Measurements from ENCODE around the gene TMEM158.

TMEM158 gene

DNA sequence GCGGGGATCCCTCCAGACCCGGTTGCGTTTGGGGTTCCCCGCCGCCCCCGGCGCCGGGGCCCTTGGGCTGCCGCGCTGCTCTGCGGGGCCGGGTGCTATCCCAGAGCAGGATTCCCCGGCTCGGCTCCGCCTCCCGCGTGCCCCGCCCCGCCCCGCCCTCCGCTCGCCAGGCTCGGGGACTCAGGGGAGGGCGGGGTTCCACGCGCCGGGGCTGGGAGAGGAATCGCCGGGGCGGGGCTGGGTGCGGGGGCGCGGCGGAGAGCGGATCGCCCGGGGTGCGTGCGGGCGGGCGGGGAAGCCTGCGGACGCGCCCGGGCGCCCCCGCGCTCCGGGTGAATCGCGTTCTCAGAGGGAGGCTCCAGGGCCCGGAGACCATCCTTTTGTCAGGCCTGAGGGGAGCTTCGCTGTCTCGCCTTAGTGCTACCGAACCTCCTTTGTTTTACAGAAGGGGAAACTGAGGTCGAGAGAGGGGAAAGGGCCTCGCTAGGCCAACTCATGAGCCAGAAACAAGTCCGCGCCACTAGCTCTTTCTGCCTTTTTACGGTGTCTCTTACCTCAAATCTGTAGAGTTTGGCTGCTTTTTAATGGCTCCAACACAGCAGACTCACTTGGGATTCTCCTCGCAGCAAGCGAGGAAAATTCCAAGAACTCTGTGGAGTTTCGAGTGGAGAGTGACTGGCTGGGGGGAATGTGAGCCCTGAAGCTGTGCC is at the start of gene TMEM158:
Gene TMEM158 (minus strand): TSS at position 82 of the 710 bp plus-strand sequence. CDS start 260 bp downstream, outside the sequence.
- no peak for FAIRE-seq

DNA sequence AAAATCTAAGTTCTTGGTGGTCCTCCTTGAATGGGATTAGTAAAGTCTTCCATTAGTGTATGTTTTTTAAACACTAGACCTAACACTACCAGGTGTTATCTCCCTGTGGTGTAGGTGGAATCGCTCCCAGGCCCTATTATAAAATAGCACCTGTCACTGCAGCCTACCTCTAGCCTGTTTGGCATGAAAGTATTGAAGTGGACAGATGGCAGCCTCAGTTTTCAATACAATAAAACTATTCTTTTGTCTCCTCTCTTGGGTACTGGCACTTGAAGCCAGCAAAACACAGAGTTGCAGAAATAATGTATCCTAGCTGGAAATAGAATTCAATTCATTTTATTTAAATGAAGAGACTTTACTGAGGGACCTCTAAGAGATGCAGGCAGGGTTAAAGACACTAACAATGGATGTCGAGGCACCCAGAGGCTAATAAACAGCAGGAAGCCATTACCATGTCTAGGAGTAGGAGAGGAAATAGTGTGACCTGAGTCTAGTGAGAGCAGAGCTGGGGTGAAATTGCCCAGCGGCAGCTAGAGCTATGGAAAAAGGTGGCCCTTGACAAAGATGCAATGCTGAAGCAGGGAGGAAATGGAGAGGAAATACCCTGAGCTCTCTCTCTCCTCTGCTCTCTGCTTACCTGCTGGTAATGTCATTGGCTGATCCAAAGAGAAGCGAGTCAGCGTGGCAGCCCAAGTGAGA is 49.1 kb upstream of the TMEM158 start:
- no peak for FAIRE-seq

DNA sequence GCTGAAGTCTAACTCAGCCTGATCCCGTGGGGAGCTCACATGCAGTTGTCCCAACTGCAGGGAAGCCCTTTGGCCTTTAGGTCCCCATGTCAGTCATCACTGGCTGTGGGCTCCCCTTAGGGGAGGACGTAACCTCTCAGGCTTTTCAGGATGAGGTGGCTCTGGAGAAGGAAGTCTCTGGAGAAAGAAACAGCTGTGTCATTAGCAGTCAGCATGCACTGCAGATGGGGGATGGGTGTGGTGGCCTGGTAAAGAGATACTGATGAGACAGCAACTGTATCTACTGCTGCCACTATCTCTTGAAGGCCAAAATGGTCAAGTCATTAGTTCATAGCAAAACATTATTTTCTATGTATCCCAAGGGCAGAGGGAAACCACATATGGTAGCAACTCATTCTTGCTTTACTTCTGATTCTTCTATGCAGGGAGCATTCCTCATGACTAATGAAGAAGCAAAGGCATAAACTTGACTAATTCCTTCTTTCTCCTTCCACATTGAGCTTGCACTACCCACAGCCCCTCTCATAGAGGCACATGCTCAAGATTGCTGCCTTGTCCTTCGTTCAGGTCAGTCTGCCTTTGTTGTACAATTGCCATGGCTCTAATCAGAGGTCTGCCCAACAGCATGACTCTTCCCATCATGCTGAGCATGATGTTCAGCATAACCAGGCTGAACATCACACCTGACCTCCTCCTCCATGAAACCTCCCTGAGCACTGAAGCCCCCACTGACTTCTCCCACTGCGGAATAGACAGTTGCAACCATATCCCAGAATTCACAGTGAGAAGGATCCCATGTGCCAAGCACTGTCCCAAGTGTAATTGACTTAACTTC is 47.8 kb upstream of the TMEM158 start:
- FAIRE-seq, result no peak

DNA sequence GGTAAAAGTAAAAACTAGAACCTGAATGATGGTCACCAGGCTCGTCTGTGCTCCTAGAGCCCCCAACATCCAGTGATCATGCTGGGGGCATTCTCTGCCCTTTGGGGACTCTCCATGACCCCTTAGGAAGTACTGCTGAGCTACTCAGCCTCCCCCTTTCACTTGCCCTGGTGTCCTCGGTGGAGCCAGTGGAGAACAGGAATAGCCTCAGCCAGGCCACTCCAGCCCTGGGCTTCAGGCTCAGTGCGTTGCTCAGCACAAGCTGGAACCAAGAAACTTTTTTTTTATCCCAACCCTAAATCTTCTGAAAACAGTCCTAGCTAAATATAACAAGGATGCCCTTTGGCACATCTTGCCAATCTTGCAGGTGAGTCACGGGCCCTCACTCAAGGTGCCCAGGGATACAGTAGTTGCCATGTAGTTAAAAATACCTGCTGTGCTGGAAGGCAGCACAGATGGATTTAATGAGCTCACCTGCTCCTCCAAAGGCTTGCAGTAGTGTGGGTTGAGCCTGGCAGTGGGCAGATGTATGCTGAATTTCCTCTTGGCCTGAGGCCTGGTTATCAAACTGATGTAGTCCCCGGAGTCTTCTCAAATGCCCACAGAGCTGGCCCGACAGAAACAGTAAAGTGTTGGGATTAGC is 46.9 kb upstream of the TMEM158 start:
- FAIRE-seq, result no peak

DNA sequence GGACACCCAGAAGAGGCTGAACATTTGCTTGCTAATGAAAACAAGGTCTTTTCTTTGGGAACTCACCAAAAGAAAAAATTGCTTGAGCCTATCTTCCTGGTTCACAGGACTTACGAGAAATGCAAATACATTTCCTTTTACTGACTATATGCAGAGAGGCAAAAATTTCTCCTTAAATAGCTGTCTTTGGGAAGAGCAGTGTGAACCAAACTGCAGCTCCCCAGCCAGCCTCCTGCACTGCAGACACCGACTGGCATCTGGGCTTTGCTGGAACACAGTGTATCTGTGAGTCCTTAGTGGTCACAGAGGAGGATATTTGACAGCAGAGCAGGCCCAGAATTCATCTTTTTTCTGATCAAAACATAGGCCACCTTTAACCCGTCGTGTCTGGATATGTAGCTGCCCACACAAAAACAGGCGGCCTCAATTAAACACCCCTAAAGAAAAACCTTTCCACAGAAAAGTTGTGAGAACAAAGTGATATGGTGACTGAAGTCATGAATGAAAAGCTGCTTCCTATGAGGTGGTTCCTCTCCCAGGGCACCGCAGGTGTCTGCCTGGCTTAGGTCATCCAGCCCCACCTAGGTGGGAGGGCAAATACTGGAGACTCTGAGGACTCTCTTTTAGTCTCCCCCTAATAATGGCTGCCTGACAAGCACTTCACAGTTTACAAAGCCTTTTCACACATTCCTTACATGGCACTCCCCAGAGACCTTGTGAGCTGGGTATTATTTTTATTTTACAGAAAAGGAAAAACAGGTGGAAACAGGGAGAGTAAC is 46.1 kb upstream of the TMEM158 start:
- FAIRE-seq, result no peak

DNA sequence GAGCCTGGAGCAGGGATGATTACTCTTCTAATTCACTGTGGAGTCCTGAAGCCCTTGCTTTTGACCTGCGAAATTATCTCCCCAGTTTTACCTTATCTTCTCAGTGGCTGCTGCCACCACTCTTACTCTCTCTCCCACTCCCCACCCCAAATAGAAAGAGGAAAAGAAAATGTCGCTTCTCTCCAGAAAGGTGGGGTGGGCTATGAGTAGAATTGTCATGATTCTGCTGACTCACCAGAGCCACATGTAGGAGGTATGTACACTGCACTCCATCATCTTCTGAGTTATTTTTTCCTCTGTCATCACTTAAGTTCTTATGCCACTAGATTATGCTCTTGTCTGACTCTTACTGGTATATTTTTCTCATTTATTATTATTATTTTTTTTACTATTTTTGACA is 43.9 kb upstream of the TMEM158 start:
- FAIRE-seq, result no peak

DNA sequence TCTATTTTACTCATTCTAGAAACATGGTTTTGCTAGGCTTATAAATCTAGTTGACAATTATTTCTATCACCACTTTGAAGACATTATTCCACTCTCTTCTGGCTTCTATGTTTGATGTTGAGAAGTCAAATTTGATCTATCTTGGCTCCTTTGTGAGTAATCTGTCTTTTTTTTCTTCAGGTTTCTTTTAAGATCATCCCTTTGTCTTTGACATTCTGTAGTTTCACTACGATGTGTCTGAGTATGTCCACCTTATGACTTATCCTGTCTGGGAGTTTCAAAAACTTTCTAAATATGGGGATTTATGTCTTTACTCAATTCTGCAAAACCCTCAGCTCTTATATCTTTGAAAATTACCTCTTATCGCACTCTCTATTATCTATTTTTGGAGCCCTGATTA is 41.0 kb upstream of the TMEM158 start:
- FAIRE-seq, result no peak

DNA sequence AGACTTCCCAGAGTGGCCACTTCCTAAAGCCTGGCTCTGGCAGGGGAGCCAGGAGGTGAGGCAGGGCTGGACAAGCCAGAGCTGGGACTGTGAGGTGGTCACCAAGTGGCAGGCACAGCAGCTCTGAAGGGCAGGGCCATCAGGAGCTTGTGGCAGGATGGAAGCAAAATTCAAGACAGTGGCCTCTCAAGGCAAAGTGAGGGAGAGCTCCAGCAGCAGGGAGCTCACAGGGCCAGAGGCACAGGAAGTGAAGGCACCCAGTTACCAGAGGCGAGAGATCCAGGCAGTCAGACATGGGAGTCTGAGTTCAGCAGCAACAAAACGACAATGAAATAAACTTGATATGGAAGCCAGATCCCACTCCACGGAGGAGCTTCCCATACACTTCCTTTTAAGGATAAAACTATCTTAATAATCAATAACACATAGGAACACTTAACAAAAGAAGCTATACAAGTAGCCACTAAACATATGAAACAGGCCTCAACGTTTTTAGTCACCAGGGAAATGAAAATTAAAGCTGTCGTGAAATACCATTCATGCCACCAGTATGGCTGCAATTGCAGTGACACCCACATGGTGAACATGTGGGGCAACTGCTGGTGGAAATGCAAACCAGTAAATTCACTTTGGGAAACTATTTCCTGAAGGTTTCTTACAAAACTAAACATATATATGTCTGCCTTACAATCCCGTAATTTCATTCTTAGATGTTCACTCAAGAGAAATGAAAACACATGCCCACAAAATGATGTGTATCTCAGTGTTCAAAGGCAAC is 35.4 kb upstream of the TMEM158 start:
- FAIRE-seq, result no peak

DNA sequence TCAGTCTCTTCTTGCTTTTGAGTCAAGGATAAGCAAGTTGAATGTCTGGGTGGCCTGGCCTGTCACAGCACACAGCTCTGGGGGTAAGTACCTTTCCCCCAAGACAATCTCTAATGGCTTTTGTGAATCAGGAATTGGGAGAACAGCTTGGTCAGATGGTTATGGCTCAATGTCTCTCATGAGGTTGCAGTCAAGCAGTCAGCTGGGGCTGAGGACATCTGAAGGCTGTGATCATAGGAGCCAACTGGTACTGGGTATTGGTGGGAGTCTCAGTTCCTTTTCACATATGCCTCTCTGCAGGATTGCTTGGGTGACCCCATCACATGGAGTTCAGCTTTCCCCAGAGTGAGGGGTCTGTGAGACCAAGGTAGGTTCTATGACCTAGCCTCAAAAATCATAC is 33.0 kb upstream of the TMEM158 start:
- FAIRE-seq, result no peak

DNA sequence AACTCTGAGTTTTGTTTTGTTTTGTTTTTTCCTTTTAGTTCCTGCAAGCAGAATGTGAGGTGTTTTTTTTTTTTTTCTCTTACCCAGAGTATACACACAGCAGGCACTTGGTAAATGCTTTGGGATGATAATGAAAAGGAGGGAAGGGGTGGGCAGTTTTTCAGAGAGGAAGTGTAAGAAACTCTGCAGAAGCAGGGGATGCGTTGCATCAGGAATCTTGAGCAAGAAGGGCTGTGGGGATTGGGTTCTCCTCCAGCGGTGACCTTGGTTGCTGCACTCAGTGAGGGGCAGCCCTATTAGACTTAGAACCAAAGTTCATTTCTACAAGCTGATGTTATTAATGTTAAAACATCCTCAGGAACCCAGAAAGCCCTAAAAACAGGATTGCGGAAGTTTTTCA is 32.2 kb upstream of the TMEM158 start:
- FAIRE-seq, result no peak

DNA sequence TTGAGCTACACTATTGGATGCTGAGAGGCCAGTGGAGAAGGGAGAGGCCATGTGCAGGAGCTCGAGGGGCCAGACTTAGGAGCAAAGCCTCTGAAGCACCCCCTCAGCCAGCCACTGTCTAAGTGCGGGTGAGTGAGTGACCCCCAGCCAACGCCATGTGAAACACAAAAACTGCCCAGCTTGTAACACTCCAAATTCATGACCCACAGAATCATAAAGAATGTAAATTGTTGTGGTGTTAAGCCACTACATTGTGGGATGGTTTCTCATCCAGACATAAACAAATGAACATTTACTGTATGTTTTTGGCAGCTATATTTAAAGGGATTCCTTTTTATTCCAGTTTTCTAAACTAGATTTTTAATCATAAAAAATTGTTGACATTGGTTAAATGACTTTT is 27.2 kb upstream of the TMEM158 start:
- FAIRE-seq, result no peak

DNA sequence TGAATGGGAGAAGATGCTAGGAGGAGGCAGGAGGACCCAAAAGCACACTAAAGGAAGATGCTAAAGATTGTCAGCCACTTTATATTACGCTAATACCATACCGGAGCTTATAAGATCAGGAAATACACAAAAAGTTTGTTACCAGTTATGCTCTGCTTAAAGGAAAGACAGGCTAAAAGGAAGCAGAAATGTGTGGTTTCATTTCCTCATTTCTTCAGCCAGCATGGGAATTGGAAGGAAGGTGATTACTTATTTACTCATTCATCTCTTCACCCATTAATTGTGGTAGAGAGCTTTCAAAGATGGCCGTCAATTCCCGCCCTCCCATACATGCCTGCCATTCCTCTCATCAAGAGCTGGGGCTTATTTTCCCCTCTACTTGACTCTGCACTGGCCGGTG is 26.7 kb upstream of the TMEM158 start:
- no peak for FAIRE-seq

DNA sequence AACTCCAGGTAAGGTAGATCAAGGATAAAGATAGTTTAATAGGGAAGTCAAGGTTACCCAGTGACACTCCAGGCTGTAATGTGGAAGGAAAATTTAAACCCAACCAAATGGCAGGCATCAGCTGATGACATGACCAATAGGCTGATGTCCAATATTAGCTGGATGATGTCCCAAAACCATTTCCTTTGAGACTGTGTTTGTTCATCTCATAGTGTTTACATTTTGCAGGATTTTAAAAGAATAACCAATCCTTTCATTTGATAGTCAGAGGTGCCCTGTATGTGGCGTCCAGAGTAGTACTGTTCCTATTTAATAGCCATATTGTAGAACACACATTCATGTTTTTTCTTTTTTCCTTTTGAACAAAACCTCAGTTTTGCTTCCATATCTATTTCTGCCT is 23.3 kb upstream of the TMEM158 start:
- no peak for FAIRE-seq

DNA sequence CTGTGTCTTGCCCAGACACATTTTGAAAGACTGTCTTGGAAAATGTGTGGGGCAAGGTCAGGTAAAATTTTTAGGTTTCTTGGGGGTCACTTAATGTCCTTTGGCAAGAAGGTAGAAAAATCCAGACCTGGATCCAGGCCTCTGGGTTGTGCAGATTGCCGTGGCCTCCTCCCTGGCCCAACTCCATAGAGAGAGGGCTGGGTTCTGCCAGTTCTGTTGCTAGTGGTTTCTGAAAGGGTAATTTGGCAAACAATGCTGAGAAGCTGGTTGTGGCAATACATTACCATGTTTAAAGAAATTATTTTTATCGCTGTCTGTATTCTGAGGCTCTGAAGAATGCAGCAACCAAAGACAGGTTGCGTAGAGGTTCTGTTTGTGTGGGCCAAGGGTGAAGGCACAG is 20.2 kb upstream of the TMEM158 start:
- no peak for FAIRE-seq

DNA sequence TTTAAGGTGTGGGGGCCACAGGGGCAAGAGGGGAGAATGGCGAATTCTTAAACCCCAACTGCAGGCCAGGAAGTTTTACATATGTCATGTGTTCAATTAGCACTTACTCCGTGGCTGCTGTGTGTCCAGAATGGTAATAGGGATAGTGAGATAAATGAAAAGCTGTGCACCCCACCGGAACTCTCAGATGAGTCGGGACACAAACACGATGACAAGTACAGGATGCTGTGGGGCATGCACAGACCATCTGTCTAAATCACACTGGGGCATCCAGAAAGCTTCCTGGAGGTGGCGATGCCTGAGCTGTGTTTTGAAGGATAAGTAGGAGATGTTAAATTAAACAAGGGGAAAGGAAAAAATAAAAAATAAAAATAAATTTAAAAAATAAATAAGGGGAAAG is 18.3 kb upstream of the TMEM158 start:
- no peak for FAIRE-seq

DNA sequence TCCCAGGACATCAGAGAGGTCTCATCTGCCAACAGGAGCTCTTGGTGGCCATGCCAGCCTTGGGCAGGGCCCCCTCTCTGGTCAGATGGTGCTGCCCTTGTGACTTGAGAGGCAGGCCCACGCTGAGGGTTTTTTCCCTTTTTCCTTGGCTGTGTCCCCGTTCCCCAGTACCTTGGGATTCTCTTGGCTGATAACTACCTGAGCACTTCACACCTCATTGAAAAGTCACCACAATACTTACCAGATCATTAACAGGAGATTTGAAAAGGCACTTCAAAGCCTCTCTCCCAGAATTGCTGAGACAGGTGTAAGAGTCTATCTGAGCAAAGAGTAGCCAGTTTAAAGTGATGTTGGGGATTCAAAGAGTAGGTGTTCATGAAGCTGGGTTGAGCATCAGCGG is 15.1 kb upstream of the TMEM158 start:
- no peak for FAIRE-seq

DNA sequence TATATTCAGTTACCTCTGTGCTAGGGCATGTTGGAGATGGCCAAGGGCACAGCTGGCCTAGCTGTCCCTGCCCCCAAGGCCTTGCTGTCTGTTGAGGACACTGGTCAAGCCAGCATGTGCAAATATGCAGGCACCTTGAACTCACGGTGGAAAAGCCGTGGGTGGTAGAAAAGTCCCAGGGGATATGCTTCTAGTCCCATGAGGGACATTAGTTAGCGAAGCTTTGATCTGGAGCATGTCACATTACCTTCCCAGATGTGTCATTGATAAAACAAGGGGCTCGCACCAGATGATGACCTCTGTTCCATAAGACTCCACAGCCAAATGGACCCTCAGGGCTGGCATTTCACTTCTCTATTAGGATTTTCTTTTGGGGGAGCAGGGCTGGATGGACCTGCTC is 14.2 kb upstream of the TMEM158 start:
- FAIRE-seq, result no peak

DNA sequence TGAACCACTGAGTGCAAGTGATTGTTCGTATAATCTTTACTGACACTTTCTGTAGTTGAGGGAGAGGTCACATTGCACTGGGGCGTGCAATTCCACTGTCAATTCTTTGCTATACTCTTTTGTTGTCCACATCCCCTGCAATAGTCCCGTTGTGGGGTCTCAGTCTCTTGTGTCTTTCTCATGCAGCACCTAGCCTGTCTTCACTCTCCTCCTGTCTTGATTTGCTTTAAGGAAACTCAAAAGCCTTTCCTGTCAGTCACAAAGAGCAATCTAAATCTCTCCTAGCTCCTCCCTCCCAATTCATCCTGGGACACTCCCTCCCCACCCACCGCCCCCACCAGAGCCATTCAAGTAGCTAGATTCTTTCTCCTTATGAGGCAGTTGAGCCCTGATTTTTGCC is 13.2 kb upstream of the TMEM158 start:
- FAIRE-seq, result no peak

DNA sequence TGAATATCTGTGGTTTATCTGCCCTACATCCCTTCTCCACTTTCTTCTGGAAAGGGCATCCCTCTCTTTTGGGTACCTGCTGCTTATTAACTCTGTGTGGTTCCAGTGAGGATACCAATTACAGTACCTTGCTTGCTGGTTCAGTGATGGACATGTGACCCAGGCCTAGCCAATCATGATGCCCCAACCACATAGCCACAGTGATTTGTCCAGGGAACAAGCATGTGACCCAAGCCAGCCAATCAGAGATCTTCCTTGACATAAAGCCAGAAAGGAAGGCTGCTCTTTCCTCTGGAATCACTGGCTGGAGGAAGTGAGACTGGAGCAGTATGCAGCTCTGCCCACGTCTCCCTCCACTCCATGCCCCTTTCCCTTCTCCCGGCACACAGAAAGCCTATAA is 10.9 kb upstream of the TMEM158 start:
- no peak for FAIRE-seq

DNA sequence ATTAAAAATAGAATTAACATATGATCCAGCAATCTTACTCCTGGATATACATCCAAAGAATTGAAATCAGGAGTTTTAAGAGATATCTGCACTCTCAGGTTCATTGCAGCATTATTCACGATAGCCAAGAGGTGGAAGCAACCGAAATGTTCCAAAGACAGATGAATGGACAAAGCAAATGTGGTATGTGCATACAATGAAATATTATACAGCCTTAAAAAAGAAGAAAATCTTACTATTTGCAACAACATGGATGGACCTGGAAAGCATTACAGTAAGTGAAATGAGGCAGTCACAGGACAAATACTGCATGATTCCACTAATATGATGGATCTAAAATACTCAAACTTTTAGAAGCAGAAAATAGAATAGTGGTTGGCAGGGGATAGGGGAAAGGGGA is 9.3 kb upstream of the TMEM158 start:
- no peak for FAIRE-seq

DNA sequence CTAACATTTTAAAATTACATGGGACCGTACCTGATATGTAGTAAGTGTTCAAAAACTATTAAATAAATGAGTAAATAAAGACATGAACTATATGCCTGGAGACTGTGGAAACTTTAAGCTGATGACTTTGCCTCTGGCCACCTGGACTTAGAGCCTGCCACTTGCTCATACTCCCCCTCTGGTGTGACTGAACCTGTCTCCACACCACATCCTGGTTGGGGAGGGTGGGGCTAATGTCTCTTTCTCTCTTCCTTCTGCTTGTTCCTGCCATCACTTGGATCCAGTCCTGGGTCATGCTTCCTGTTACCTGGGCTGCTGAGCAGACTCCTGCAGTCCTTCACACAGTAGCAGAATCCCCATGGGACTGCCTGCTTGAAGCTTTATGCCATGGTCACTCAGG is 8.2 kb upstream of the TMEM158 start:
- FAIRE-seq, result no peak

DNA sequence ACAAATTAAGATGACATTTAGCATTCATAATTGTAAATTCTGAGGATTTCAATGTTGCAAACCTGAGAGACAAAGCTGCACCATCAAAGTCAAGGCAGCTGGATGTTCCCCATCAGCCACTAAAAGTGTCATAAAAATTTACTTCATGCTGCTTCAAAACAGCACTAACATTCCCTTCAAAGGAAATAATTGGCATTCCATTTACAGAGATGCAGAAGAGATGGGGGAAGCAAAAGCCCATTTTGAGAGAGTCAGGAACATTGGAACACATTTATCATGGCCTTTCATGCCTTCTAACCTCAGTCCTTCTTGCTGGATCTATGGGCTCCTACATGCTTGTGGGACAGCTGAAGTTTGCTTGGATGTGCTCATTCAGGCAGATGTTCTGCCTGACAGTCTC is 6.4 kb upstream of the TMEM158 start:
- FAIRE-seq, result no peak

Data from TTC549 (cell line).